Natural killer cell (primary cell): ENCODE results near the gene ZNF579. TPM values are rescaled to one million over a fixed set of nuclear protein-coding genes. Genes with fewer than 3 reads are reported as not detected.

ENCODE experiments used
- ATAC-seq, 3 donors: fragments of 150-1000 bp in 2 of 3; fragments of 200-7000 bp in 1 of 3; cut with Tn5 transposase; 1 replicate in 1 of 3; 2 replicates in 2 of 3; pipeline ENCODE4 v1.10.0; 2021; ENCODE audit warnings: mild to moderate bottlenecking in 2 of 3, moderate library complexity in 2 of 3
- DNase-seq, 2 donors: peaks; one replicate each; pipeline versions ENCODE4 v3.0.0 to v3.0.0-alpha.2; 2013 to 2021; ENCODE audit warnings: mixed read lengths in 1 of 2
- H3K27ac ChIP-seq: one replicate; pipeline ENCODE4 v1.5.1; 2013; ENCODE audit warnings: mild to moderate bottlenecking, low read length
- H3K27me3 ChIP-seq: one replicate; pipeline ENCODE4 v1.6.1; 2013; ENCODE audit warnings: low read length; ENCODE audit not compliant: control insufficient read depth, insufficient read depth
- H3K36me3 ChIP-seq: one replicate; pipeline ENCODE4 v1.6.1; 2013; ENCODE audit warnings: low read length; ENCODE audit not compliant: control insufficient read depth, insufficient read depth
- H3K4me1 ChIP-seq: one replicate; pipeline ENCODE4 v1.6.1; 2013; ENCODE audit warnings: low read length; ENCODE audit not compliant: control insufficient read depth, insufficient read depth
- H3K4me3 ChIP-seq: one replicate; pipeline ENCODE4 v1.5.1; 2013; ENCODE audit warnings: low read length
- H3K9me3 ChIP-seq: one replicate; pipeline ENCODE4 v1.6.1; 2013; ENCODE audit warnings: low read length; ENCODE audit not compliant: control insufficient read depth, insufficient read depth
- H3K27ac Mint-ChIP-seq, 2 donors: one replicate each; pipeline ENCODE4 v1.8.0; 2022; ENCODE audit warnings: mild to moderate bottlenecking in 2 of 2, mixed read lengths in 2 of 2, moderate library complexity in 1 of 2
- H3K27me3 Mint-ChIP-seq, 2 donors: one replicate each; pipeline ENCODE4 v1.8.0; 2022; ENCODE audit warnings: low read depth in 2 of 2, mixed read lengths in 2 of 2
- H3K36me3 Mint-ChIP-seq: one replicate; pipeline ENCODE4 v1.8.0; 2022; ENCODE audit warnings: mixed read lengths
- H3K4me1 Mint-ChIP-seq, 2 donors: one replicate each; pipeline ENCODE4 v1.8.0; 2022; ENCODE audit warnings: mixed read lengths in 2 of 2
- H3K4me3 Mint-ChIP-seq: one replicate; pipeline ENCODE4 v1.8.0; 2022; ENCODE audit warnings: mild to moderate bottlenecking, moderate library complexity, mixed read lengths
- H3K9me3 Mint-ChIP-seq, 2 donors: one replicate each; pipeline ENCODE4 v1.8.0; 2022; ENCODE audit warnings: mixed read lengths in 2 of 2
- WGBS: methylation state at CpG from one replicate; pipeline ENCODE4 v1.1.7; 2013; ENCODE audit warnings: missing lambda C conversion rate; ENCODE audit not compliant: insufficient coverage; 5-methylcytosine and 5-hydroxymethylcytosine counted together
- intact Hi-C: fragments of 100-400 bp; cut with micrococcal nuclease; formaldehyde crosslinking; loops from one replicate; pipeline ENCODE4 v1.14.2; 2022
- total RNA-seq, 4 donors: library from RNA; stranded (reverse); fragments of 120-200 nt in 1 of 4; gene quantifications; one replicate each; pipeline versions ENCODE4 v1.2.3 to v1.2.4, GENCODE V29; 2013 to 2022
- TF ChIP-seq, protein P1 (sequence below): fragments of 200-600 bp; IDR thresholded peaks from one replicate; pipeline ENCODE4 v1.8.0; 2022; ENCODE audit warnings: antibody characterized with exemption

The ZNF579 gene
- total RNA-seq, 3 donors from 2014 or later (not counting 1 experiment from before 2014, with no cell fraction given): 8.3 to 11.2 (median 9.5) TPM

DNA sequence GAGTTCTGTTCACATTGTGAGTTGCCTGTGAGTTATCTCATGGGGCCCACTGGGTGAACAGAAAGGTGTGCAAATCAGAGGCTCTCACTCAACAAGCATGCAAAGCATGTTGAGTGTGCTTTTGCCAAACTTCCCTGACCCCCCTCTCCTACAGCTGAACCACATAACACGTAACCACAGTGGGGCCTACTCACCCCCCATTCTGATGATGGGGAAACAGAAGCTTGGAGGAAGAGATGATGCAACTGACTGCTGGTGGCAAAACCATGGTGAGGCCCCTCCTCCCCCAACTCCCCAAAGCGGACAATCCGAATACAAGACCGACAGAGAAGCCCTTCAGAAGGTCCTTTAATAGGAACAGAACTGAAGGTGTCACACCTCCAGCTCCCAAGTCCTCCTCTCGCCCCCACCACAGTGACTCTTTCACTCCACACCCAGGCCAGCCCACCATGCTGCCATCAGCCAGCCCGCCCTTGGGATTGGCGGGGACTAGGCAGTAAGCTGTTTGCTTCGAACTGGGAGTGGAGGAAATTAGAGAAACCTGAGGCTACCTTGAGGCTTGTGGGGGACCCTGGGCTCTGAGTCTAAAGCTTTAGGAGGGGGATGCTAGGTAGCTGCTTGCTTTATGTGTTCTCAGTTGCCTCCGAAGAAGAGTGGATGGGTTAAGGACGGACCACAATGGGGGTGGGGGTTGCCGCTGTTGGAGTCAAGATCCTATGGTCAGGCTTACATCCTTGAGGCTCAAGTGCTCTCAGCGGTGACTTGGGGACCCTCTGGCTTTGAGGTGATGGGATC is 40.0 kb upstream of the ZNF579 start:
- no peaks in the 10 kb centered on the region for H3K27me3 ChIP-seq
- no peaks in the 10 kb centered on the region for H3K27me3 Mint-ChIP-seq

GRCh38 chr19:55619286-55619685 is 38.6 kb upstream of the ZNF579 start:
- no peaks in the 10 kb centered on the region for H3K36me3 Mint-ChIP-seq
- intact Hi-C loops: no loop called here
- peaks cover 7 to 22% of the 10 kb centered on the region in 2 donors for H3K4me1 Mint-ChIP-seq
- DNase-seq: no peak
- Histone ChIP-seq H3K4me1 (peaks cover 15% of the 10 kb centered on the region), H3K4me3 (no peak overlapping the region), H3K9me3 (no peaks in the 10 kb centered on the region), H3K27ac (no peak overlapping the region), H3K27me3 (no peaks in the 10 kb centered on the region), H3K36me3 (peaks cover 11% of the 10 kb centered on the region)
- no peak for ATAC-seq
- no peak overlapping the region for H3K4me3 Mint-ChIP-seq
- WGBS: 97% methylated on average over 3 of the region's 3 CpGs
- no peak overlapping the region for H3K27ac Mint-ChIP-seq
- no peaks in the 10 kb centered on the region for H3K9me3 Mint-ChIP-seq
- H3K27me3 Mint-ChIP-seq: no peaks in the 10 kb centered on the region
- TF ChIP-seq, protein P1, sequence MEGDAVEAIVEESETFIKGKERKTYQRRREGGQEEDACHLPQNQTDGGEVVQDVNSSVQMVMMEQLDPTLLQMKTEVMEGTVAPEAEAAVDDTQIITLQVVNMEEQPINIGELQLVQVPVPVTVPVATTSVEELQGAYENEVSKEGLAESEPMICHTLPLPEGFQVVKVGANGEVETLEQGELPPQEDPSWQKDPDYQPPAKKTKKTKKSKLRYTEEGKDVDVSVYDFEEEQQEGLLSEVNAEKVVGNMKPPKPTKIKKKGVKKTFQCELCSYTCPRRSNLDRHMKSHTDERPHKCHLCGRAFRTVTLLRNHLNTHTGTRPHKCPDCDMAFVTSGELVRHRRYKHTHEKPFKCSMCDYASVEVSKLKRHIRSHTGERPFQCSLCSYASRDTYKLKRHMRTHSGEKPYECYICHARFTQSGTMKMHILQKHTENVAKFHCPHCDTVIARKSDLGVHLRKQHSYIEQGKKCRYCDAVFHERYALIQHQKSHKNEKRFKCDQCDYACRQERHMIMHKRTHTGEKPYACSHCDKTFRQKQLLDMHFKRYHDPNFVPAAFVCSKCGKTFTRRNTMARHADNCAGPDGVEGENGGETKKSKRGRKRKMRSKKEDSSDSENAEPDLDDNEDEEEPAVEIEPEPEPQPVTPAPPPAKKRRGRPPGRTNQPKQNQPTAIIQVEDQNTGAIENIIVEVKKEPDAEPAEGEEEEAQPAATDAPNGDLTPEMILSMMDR: no peak

More for the DNA sequence above, 40.0 kb upstream of the ZNF579 start:
- Histone ChIP-seq H3K4me1 (peaks cover 21% of the 10 kb centered on the region), H3K36me3 (peaks cover 11% of the 10 kb centered on the region), H3K27ac (no peak overlapping the region), H3K9me3 (no peaks in the 10 kb centered on the region), H3K4me3 (no peak overlapping the region)
- H3K4me3 Mint-ChIP-seq: no peak overlapping the region
- 82% methylated on average over 12 of the region's 12 CpGs for WGBS
- peak in 1 of 2 donors; percentile 57 for DNase-seq
- peak overlapping the region; percentile 18 to 41 for H3K27ac Mint-ChIP-seq
- peaks cover 14 to 31% of the 10 kb centered on the region in 2 donors for H3K4me1 Mint-ChIP-seq
- no peaks in the 10 kb centered on the region for H3K9me3 Mint-ChIP-seq
- intact Hi-C loops: no loop called here
- H3K36me3 Mint-ChIP-seq: no peaks in the 10 kb centered on the region
- no peak for ATAC-seq
- TF ChIP-seq, protein P1: no peak

- intact Hi-C loops: no loop called here
- Mint-ChIP-seq H3K27me3 (no peaks in the 10 kb centered on the region), H3K27ac (peak overlapping the region; percentile 41 to 65), H3K9me3 (no peaks in the 10 kb centered on the region), H3K4me3 (no peak overlapping the region), H3K36me3 (no peaks in the 10 kb centered on the region), H3K4me1 (peaks cover 2 to 14% of the 10 kb centered on the region in 2 donors)
- Histone ChIP-seq H3K4me3 (no peak overlapping the region), H3K4me1 (peaks cover 11% of the 10 kb centered on the region), H3K27me3 (no peaks in the 10 kb centered on the region), H3K9me3 (no peaks in the 10 kb centered on the region), H3K27ac (no peak overlapping the region), H3K36me3 (peaks cover 11% of the 10 kb centered on the region)
- DNase-seq (no peak), ATAC-seq (no peak)
- TF ChIP-seq, protein P1: no peak
- 93% methylated on average over 7 of the region's 7 CpGs for WGBS
Measured at GRCh38 chr19:55618426-55618825, 37.8 kb upstream of the ZNF579 start.
